A549 treated with RU486 at 1 μM for 4 hours (cell line): ENCODE results near the gene TSEN15. TPM values are rescaled to one million over a fixed set of nuclear protein-coding genes. Genes with fewer than 3 reads are reported as not detected.

ENCODE experiments used
- total RNA-seq: library from RNA; stranded (reverse); fragments of 200-300 nt; extraction: Qiagen RNA extraction; gene quantifications from 5 replicates; pipeline ENCODE4 v1.2.3, GENCODE V29; 2022; ENCODE audit warnings: low read depth

The TSEN15 gene
- total RNA-seq: 28.9 to 32.0 TPM (median 31.5 TPM) in 5 replicates

DNA sequence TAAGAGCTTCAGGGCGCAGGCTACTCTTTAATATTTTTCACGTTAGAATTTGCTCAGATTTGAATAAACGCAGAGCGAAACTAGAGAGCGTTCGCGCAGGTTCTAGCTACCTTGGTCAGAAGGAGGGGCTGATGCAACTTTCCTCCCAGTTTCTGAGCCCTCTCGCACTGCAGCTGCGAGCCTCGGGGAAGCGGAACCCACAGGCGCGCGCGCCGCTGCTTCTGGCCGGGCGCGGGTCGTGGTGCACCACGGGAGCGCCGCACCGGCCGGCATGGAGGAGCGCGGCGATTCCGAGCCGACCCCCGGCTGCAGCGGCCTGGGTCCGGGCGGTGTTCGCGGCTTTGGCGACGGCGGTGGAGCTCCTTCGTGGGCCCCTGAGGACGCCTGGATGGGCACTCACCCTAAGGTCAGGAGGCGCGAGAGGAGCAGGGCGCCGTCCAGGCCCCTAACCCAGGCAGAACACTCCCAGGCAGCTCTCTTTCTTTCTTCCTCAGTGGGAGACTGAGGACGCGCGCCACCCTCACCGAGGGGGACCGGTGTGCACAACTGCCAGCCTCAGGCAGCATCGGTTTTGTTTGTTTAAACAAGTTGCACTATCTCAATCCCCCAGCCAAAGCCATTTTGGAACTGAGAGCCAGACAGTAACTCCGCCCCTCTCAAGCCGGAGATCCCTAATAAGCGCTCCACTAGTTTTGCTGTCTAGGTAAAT, at the start of gene TSEN15:
Gene TSEN15, plus strand, starts transcription at position 246 of the 709 bp plus-strand sequence. Its CDS starts 26 bp downstream, at position 272.

Other genes with a start within 250 kb of the TSEN15 start
- gene RGL1, start 246.6 kb upstream of the TSEN15 start, total RNA-seq: 0.83 to 1.2 TPM (median 0.87 TPM) in 5 replicates
- 0.15 to 0.21 TPM (median 0.18 TPM) in 5 replicates for gene COLGALT2, start 14.0 kb upstream of the TSEN15 start, total RNA-seq